Measurements from ENCODE around the gene TMLHE.

GRCh38 chrX:155563099-155563498 lies 49.7 kb downstream of the TMLHE start:
- TF ChIP-seq CTCF (IDR thresholded peaks at IDR 0.05; ENCODE audit: low read length) (no peak), EZH2 (optimal IDR thresholded peaks at IDR 0.05; ENCODE audit: low read depth, low read length) (no peak)
